ENCODE measurements around the gene MEIOB. TPM values are rescaled to one million over a fixed set of nuclear protein-coding genes. Genes with fewer than 3 reads are reported as not detected.

The MEIOB gene
- polyA plus RNA-seq, 1 of the 3 experiments (the other 2 are of a cell fraction) = not detected

GRCh38 chr16:1793578-1794220, 78.3 kb downstream of the MEIOB start, which contains the start of gene IGFALS:
IGFALS (minus strand) TSS chr16:1793705; CDS start chr16:1793652, 53 bp downstream.
- H3K4me2 ChIP-seq = no peak within 1 kb of the TSS
- ChIA-PET POLR2A (no interaction called here), CTCF (interaction anchor here (1.4 kb wide), 1 partner anchor 10 kb away, joined by 5 read pairs; no protein-coding TSS in a partner anchor)
- H3K79me2 ChIP-seq (ENCODE audit: insufficient read depth) = no peaks in the 10 kb centered on the region
- H2AFZ ChIP-seq (ENCODE audit: low read depth) = no peak within 1 kb of the TSS
- peaks cover 0 to 22% of the 10 kb centered on the region in 2 experiments for H3K36me3 ChIP-seq (replicated peaks in 1 of 2; ENCODE audit: control insufficient read depth in 1 of 2, insufficient read depth in 2 of 2, low read length in 1 of 2)
- H3K9me3 ChIP-seq = no peaks in the 10 kb centered on the region
- no peaks in the 10 kb centered on the region; a peak in 1 of 4 replicates for H3K4me1 ChIP-seq (ENCODE audit: control insufficient read depth in 1 of 2, insufficient read depth in 2 of 2, low read depth in 1 of 2, low read length in 1 of 2)
- H3K9me2 ChIP-seq = no peaks in the 10 kb centered on the region
- H3F3A ChIP-seq (replicated peaks; ENCODE audit: insufficient read depth) = no peaks in the 10 kb centered on the region
- WGBS (ENCODE audit: low lambda C conversion rate) = 86% methylated on average over 8 of the region's 28 CpGs
- no peak within 1 kb of the TSS; a peak in 1 of 4 replicates for H3K27ac ChIP-seq (ENCODE audit: low read depth in 2 of 2, low read length in 1 of 2)
- H3K27me3 ChIP-seq (ENCODE audit: insufficient read depth) = no peaks in the 10 kb centered on the region
- DNase-seq = no peak
- H3K9ac ChIP-seq = no peak within 1 kb of the TSS
- TF ChIP-seq RXRA (IDR thresholded peaks at IDR 0.05; ENCODE audit: borderline replicate concordance, low read depth) (no peak), POLR2AphosphoS5 (IDR thresholded peaks at IDR 0.05; ENCODE audit: low read depth, low read length) (no peak), TAF1 (IDR thresholded peaks at IDR 0.05; ENCODE audit: borderline replicate concordance, low read depth, low read length) (no peak), GABPA (IDR thresholded peaks at IDR 0.05; ENCODE audit: low read depth) (no peak), EZH2phosphoT487 (IDR thresholded peaks at IDR 0.05; ENCODE audit: borderline replicate concordance, low read depth) (no peak), USF2 (IDR thresholded peaks at IDR 0.05; ENCODE audit: borderline replicate concordance, low read depth, low read length) (no peak), YY1 (IDR thresholded peaks at IDR 0.05; ENCODE audit: low read depth) (no peak), SMC3 (IDR thresholded peaks at IDR 0.05; ENCODE audit: low read depth, low read length) (no peak), RCOR1 (IDR thresholded peaks at IDR 0.05; ENCODE audit: low read length) (no peak), RAD21 (IDR thresholded peaks at IDR 0.05; ENCODE audit: low read length) (no peak), FOXM1 (IDR thresholded peaks at IDR 0.05; ENCODE audit: low read depth) (no peak), MAX (IDR thresholded peaks at IDR 0.05; ENCODE audit: low read depth) (no peak), PBX3 (IDR thresholded peaks at IDR 0.05) (no peak)
- H3K4me3 ChIP-seq (ENCODE audit: low read depth in 2 of 2, low read length in 1 of 2) = no peak within 1 kb of the TSS
- H4K20me1 ChIP-seq (ENCODE audit: insufficient read depth) = no peaks in the 10 kb centered on the region

GRCh38 chr16:1792836-1793577, 79.0 kb downstream of the MEIOB start:
- no peaks in the 10 kb centered on the region for H3K9me3 ChIP-seq
- CTCF ChIA-PET = interaction anchor here (1.4 kb wide), 1 partner anchor 9 kb away, joined by 5 read pairs; no protein-coding TSS in a partner anchor
- no peak overlapping the region for H2AFZ ChIP-seq (ENCODE audit: low read depth)
- no CpG with 5 or more reads among the region's 33 CpGs for WGBS (ENCODE audit: low lambda C conversion rate)
- no peaks in the 10 kb centered on the region for H3K9me2 ChIP-seq
- H3F3A ChIP-seq (replicated peaks; ENCODE audit: insufficient read depth) = no peaks in the 10 kb centered on the region
- DNase-seq = no peak
- no peak overlapping the region for H3K9ac ChIP-seq
- peaks cover 0 to 28% of the 10 kb centered on the region in 2 experiments for H3K36me3 ChIP-seq (replicated peaks in 1 of 2; ENCODE audit: control insufficient read depth in 1 of 2, insufficient read depth in 2 of 2, low read length in 1 of 2)
- no peak overlapping the region for H3K4me2 ChIP-seq
- POLR2A ChIA-PET = interaction anchor here (2.1 kb wide), 1 partner anchor 11 kb away, joined by 8 read pairs; the partner anchor contains the start of genes NUBP2 and SPSB3
- H3K79me2 ChIP-seq (ENCODE audit: insufficient read depth) = no peaks in the 10 kb centered on the region
- H3K4me1 ChIP-seq (ENCODE audit: control insufficient read depth in 1 of 2, insufficient read depth in 2 of 2, low read depth in 1 of 2, low read length in 1 of 2) = no peaks in the 10 kb centered on the region; a peak in 1 of 4 replicates
- no peaks in the 10 kb centered on the region for H4K20me1 ChIP-seq (ENCODE audit: insufficient read depth)
- H3K27me3 ChIP-seq (ENCODE audit: insufficient read depth) = no peaks in the 10 kb centered on the region
- no peak overlapping the region for H3K4me3 ChIP-seq (ENCODE audit: low read depth in 2 of 2, low read length in 1 of 2)
- H3K27ac ChIP-seq (ENCODE audit: low read depth in 2 of 2, low read length in 1 of 2) = no peak overlapping the region
- TF ChIP-seq FOSL2 (IDR thresholded peaks at IDR 0.05; ENCODE audit: borderline replicate concordance, low read depth) (no peak), CTCF (IDR thresholded peaks at IDR 0.05) (no peak), PBX3 (IDR thresholded peaks at IDR 0.05) (no peak), RCOR1 (IDR thresholded peaks at IDR 0.05; ENCODE audit: low read length) (no peak), POLR2AphosphoS5 (IDR thresholded peaks at IDR 0.05; ENCODE audit: low read depth, low read length) (no peak), SMC3 (IDR thresholded peaks at IDR 0.05; ENCODE audit: low read depth, low read length) (no peak)

All from SK-N-SH (cell line).